Skeletal muscle tissue (tissue), 4 donors: Measurements from ENCODE around the gene PEAR1. TPM values are rescaled to one million over a fixed set of nuclear protein-coding genes. Genes with fewer than 3 reads are reported as not detected.

ENCODE experiments used
- H3K27ac ChIP-seq: one replicate; pipeline ENCODE4 v1.7.0; 2013; ENCODE audit warnings: mild to moderate bottlenecking, low read depth, low read length, inconsistent platforms
- H3K27me3 ChIP-seq, 3 donors: one replicate each; pipeline ENCODE4 v1.7.0; 2013; ENCODE audit warnings: low read length in 3 of 3; ENCODE audit not compliant: control insufficient read depth in 3 of 3, insufficient read depth in 3 of 3
- H3K36me3 ChIP-seq, 3 donors: one replicate each; pipeline ENCODE4 v1.7.0; 2013; ENCODE audit warnings: low read length in 3 of 3; ENCODE audit not compliant: control insufficient read depth in 3 of 3, insufficient read depth in 3 of 3
- H3K4me1 ChIP-seq, 3 donors: one replicate each; pipeline ENCODE4 v1.7.0; 2013; ENCODE audit warnings: low read length in 3 of 3, mild to moderate bottlenecking in 3 of 3; ENCODE audit not compliant: control insufficient read depth in 3 of 3, insufficient read depth in 3 of 3
- H3K4me3 ChIP-seq, 3 donors: one replicate each; pipeline ENCODE4 v1.7.0; 2013; ENCODE audit warnings: low read length in 3 of 3
- H3K9ac ChIP-seq, 3 donors: one replicate each; pipeline ENCODE4 v1.7.0; 2013; ENCODE audit warnings: low read length in 3 of 3, mild to moderate bottlenecking in 3 of 3, moderate library complexity in 2 of 3, low read depth in 1 of 3
- H3K9me3 ChIP-seq, 3 donors: one replicate each; pipeline ENCODE4 v1.7.0; 2013; ENCODE audit warnings: low read length in 3 of 3; ENCODE audit not compliant: control insufficient read depth in 3 of 3
- total RNA-seq: library from RNA; depleted of rRNA; stranded (reverse); fragments of >200 nt; gene quantifications from one replicate; pipeline ENCODE4 v1.2.3, GENCODE V29; 2014
- donor health status: Osteomylitis.

The PEAR1 gene
- total RNA-seq, 1 donor from 2014 or later: 4.7 TPM

GRCh38 chr1:156949127-156949526 lies 55.6 kb downstream of the PEAR1 start:
- Histone ChIP-seq H3K27me3 (no peaks in the 10 kb centered on the region), H3K4me1 (no peaks in the 10 kb centered on the region), H3K9me3 (no peaks in the 10 kb centered on the region), H3K4me3 (no peak overlapping the region), H3K36me3 (peaks cover 70 to 86% (median 81%) of the 10 kb centered on the region in 3 donors), H3K27ac (no peak overlapping the region), H3K9ac (no peak overlapping the region)

- Histone ChIP-seq H3K9me3 (no peaks in the 10 kb centered on the region), H3K4me1 (no peaks in the 10 kb centered on the region), H3K27me3 (no peaks in the 10 kb centered on the region), H3K36me3 (peaks cover 67 to 77% (median 77%) of the 10 kb centered on the region in 3 donors), H3K9ac (no peak overlapping the region), H3K4me3 (no peak overlapping the region), H3K27ac (no peak overlapping the region)
These were observed 57.9 kb downstream of the PEAR1 start for GRCh38 chr1:156951371-156951770.

- H3K27me3 ChIP-seq: no peaks in the 10 kb centered on the region
- no peak overlapping the region for H3K4me3 ChIP-seq
- H3K9me3 ChIP-seq: no peaks in the 10 kb centered on the region
- peaks cover 72 to 77% (median 72%) of the 10 kb centered on the region in 3 donors for H3K36me3 ChIP-seq
- H3K27ac ChIP-seq: no peak overlapping the region
- H3K9ac ChIP-seq: no peak overlapping the region
- no peaks in the 10 kb centered on the region for H3K4me1 ChIP-seq
These were observed 60.1 kb downstream of the PEAR1 start for GRCh38 chr1:156953571-156953970.

- no peak overlapping the region for H3K4me3 ChIP-seq
- H3K9ac ChIP-seq: no peak overlapping the region
- H3K4me1 ChIP-seq: peaks cover 0 to 6% (median 0%) of the 10 kb centered on the region in 3 donors
- H3K27ac ChIP-seq: no peak overlapping the region
- H3K9me3 ChIP-seq: no peaks in the 10 kb centered on the region
- no peaks in the 10 kb centered on the region for H3K27me3 ChIP-seq
- H3K36me3 ChIP-seq: peaks cover 69 to 79% (median 71%) of the 10 kb centered on the region in 3 donors
These were observed 62.8 kb downstream of the PEAR1 start for GRCh38 chr1:156956333-156956732.

- Histone ChIP-seq H3K4me1 (peaks cover 0 to 6% (median 0%) of the 10 kb centered on the region in 3 donors), H3K9me3 (no peaks in the 10 kb centered on the region), H3K27ac (no peak overlapping the region), H3K4me3 (no peak overlapping the region), H3K27me3 (no peaks in the 10 kb centered on the region), H3K9ac (no peak overlapping the region), H3K36me3 (peaks cover 61 to 78% (median 69%) of the 10 kb centered on the region in 3 donors)
These were observed 64.1 kb downstream of the PEAR1 start for GRCh38 chr1:156957634-156958033.

GRCh38 chr1:156958247-156958714 lies 64.8 kb downstream of the PEAR1 start:
- Histone ChIP-seq H3K9me3 (no peaks in the 10 kb centered on the region), H3K27me3 (no peaks in the 10 kb centered on the region), H3K27ac (no peak overlapping the region), H3K4me3 (no peak overlapping the region), H3K36me3 (peaks cover 64 to 80% (median 68%) of the 10 kb centered on the region in 3 donors), H3K4me1 (peaks cover 0 to 6% (median 0%) of the 10 kb centered on the region in 3 donors), H3K9ac (no peak overlapping the region)

GRCh38 chr1:156959414-156959813 lies 65.9 kb downstream of the PEAR1 start:
- Histone ChIP-seq H3K4me1 (peaks cover 0 to 6% (median 3%) of the 10 kb centered on the region in 3 donors), H3K9me3 (no peaks in the 10 kb centered on the region), H3K27me3 (no peaks in the 10 kb centered on the region), H3K4me3 (no peak overlapping the region), H3K36me3 (peaks cover 69 to 85% (median 74%) of the 10 kb centered on the region in 3 donors), H3K27ac (no peak overlapping the region), H3K9ac (no peak overlapping the region)

- Histone ChIP-seq H3K27me3 (no peaks in the 10 kb centered on the region), H3K9me3 (no peaks in the 10 kb centered on the region), H3K36me3 (peaks cover 73 to 82% (median 73%) of the 10 kb centered on the region in 3 donors), H3K9ac (no peak overlapping the region), H3K4me3 (no peak overlapping the region), H3K27ac (no peak overlapping the region), H3K4me1 (peaks cover 0 to 6% (median 3%) of the 10 kb centered on the region in 3 donors)
These were observed 66.4 kb downstream of the PEAR1 start for GRCh38 chr1:156959925-156960324.

- Histone ChIP-seq H3K27me3 (no peaks in the 10 kb centered on the region), H3K4me3 (no peak overlapping the region), H3K27ac (no peak overlapping the region), H3K9ac (no peak overlapping the region), H3K4me1 (peaks cover 0 to 6% (median 3%) of the 10 kb centered on the region in 3 donors), H3K36me3 (peaks cover 59 to 73% (median 63%) of the 10 kb centered on the region in 3 donors), H3K9me3 (no peaks in the 10 kb centered on the region)
These were observed 68.2 kb downstream of the PEAR1 start for GRCh38 chr1:156961709-156962108.

- Histone ChIP-seq H3K36me3 (peaks cover 51 to 69% (median 62%) of the 10 kb centered on the region in 3 donors), H3K27me3 (no peaks in the 10 kb centered on the region), H3K4me1 (peaks cover 0 to 6% (median 3%) of the 10 kb centered on the region in 3 donors), H3K27ac (no peak overlapping the region), H3K4me3 (no peak overlapping the region), H3K9me3 (no peaks in the 10 kb centered on the region), H3K9ac (no peak overlapping the region)
These were observed 70.1 kb downstream of the PEAR1 start for GRCh38 chr1:156963621-156964020.
